Measurements from ENCODE around the gene LCA5L. TPM values are rescaled to one million over a fixed set of nuclear protein-coding genes. Genes with fewer than 3 reads are reported as not detected.

The LCA5L gene
- total and polyA plus RNA-seq, 7 experiments from 2014 or later: 0.24 TPM; not detected in 6

DNA sequence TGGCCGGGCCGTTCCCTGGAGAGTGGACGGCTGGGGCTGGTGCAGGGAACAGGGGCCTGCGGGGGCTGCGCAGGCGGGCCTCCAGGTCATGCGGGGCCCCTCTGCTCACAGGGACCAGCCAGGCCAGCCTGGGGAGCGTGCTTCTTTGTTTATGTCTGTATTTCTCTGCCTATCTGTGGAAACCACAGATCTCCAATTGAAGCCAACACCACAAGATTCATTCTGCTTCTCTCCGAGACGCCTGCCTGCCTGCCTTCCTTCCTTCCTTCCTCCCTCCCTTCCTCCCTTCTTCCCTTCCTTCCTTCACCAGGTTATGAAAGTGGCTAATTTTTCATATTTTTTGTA, 56.8 kb downstream of the LCA5L start:
- Mint-ChIP-seq H3K9me3 (no peaks in the 10 kb centered on the region), H3K27me3 (no peaks in the 10 kb centered on the region), H3K36me3 (peaks cover 3 to 26% (median 9%) of the 10 kb centered on the region in 5 donors), H3K27ac (peak overlapping the region; percentile 18 to 93 (median 85)), H3K4me1 (peaks cover 18 to 38% (median 31%) of the 10 kb centered on the region in 7 donors), H3K4me3 (peak overlapping the region; percentile 83 to 91 (median 90))
- no peaks in the 10 kb centered on the region for H3K27me3 ChIP-seq (ENCODE audit: control insufficient read depth in 2 of 2, insufficient read depth in 2 of 2, low read length in 2 of 2)
- DNase-seq: no peak
- H3K4me1 ChIP-seq (ENCODE audit: control insufficient read depth in 2 of 2, insufficient read depth in 2 of 2, low read length in 2 of 2): peaks cover 11 to 15% of the 10 kb centered on the region in 2 donors
- ChIA-PET POLR2A (interaction anchor here (1.5 kb wide), 1 partner anchor 75 kb away, joined by 7 read pairs; the partner anchor contains the start of gene BRWD1), CTCF (no interaction called here)
- peak overlapping the region; percentile 67 for H3K27ac ChIP-seq (ENCODE audit: low read depth, low read length)
- intact Hi-C loops (cut with micrococcal nuclease): loop anchor here (1.0 to 10.0 kb wide), 12 partner anchors 8 to 881 kb away; partner anchors contain the start of genes PSMG1 (in 2 of the 2), BRWD1 (in 1 of the 2), HMGN1 (in 1 of the 2) and LCA5L (in 1 of the 2)
- H3K4me3 ChIP-seq (ENCODE audit: low read length): peak overlapping the region; percentile 51
- no peak for ATAC-seq
- H3K9me3 ChIP-seq (ENCODE audit: control insufficient read depth in 2 of 3, low read length in 3 of 3): no peaks in the 10 kb centered on the region
- H3K36me3 ChIP-seq (ENCODE audit: control insufficient read depth in 2 of 3, insufficient read depth in 3 of 3, low read length in 3 of 3): peaks cover 4 to 22% (median 8%) of the 10 kb centered on the region in 3 experiments

- Mint-ChIP-seq H3K4me3 (peak overlapping the region; percentile 83 to 91 (median 90)), H3K4me1 (peaks cover 18 to 38% (median 31%) of the 10 kb centered on the region in 7 donors), H3K36me3 (peaks cover 3 to 24% (median 9%) of the 10 kb centered on the region in 5 donors), H3K27me3 (no peaks in the 10 kb centered on the region), H3K9me3 (no peaks in the 10 kb centered on the region), H3K27ac (peak overlapping the region; percentile 71 to 94 (median 90))
- POLR2A ChIA-PET: interaction anchor here (1.2 to 1.9 kb wide), 4 partner anchors 15 to 205 kb away, joined by 4 to 22 read pairs (median 14); partner anchors contain the start of genes BRWD1, HMGN1 and PSMG1
- H3K36me3 ChIP-seq (ENCODE audit: control insufficient read depth in 2 of 3, insufficient read depth in 3 of 3, low read length in 3 of 3): peaks cover 0 to 17% (median 8%) of the 10 kb centered on the region in 3 experiments
- DNase-seq: peak; percentile 71 to 93 (median 83)
- H3K27ac ChIP-seq (ENCODE audit: low read depth, low read length): peak overlapping the region; percentile 67
- intact Hi-C loops (cut with micrococcal nuclease): loop anchor here (1.0 to 10.0 kb wide), 12 partner anchors 8 to 881 kb away; partner anchors contain the start of genes PSMG1 (in 2 of the 2), BRWD1 (in 1 of the 2), HMGN1 (in 1 of the 2) and LCA5L (in 1 of the 2)
- no peaks in the 10 kb centered on the region for H3K9me3 ChIP-seq (ENCODE audit: control insufficient read depth in 2 of 3, low read length in 3 of 3)
- CTCF ChIA-PET: interaction anchor here (0.7 to 1.8 kb wide), 6 partner anchors 14 to 103 kb away, joined by 4 to 6 read pairs (median 4); partner anchors contain the start of gene HMGN1
- ATAC-seq: peak; percentile 87
- H3K27me3 ChIP-seq (ENCODE audit: control insufficient read depth in 2 of 2, insufficient read depth in 2 of 2, low read length in 2 of 2): no peaks in the 10 kb centered on the region
- H3K4me1 ChIP-seq (ENCODE audit: control insufficient read depth in 2 of 2, insufficient read depth in 2 of 2, low read length in 2 of 2): peaks cover 11 to 15% of the 10 kb centered on the region in 2 donors
- H3K4me3 ChIP-seq (ENCODE audit: low read length): peak overlapping the region; percentile 51
These were observed 57.4 kb downstream of the LCA5L start for GRCh38 chr21:39388038-39388810.

DNA sequence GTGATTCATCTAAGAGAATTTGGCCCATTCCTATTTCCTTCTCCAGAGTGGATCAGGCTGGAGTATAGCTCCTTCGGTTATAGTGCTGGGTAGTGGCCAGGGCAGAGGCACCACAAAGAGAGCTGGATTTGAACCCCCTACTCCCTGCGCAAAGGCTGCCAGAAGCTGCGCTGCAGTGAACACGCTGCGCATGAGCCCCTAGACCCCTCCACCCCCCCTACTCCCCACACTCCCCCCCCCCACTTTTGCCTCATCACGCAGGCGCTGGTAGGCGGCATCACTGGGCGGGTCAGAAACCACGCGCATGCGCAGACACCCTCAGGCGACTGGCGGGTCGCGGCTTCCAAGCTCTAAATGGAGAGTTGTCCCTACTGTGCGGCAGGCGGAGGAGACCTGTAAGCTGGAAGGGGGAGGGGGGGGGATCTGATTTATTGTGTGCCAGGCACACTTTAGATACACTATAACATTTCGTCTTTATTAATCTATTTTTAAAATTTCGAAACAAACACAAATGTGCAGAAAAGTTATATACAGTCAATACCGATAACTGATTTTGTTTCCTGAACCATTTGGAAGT, 58.0 kb downstream of the LCA5L start:
- Mint-ChIP-seq H3K36me3 (peaks cover 0 to 19% (median 4%) of the 10 kb centered on the region in 5 donors), H3K9me3 (no peaks in the 10 kb centered on the region), H3K4me3 (peak overlapping the region; percentile 83 to 91 (median 90)), H3K4me1 (peaks cover 18 to 39% (median 31%) of the 10 kb centered on the region in 7 donors), H3K27ac (peak overlapping the region; percentile 71 to 94 (median 90)), H3K27me3 (no peaks in the 10 kb centered on the region)
- Histone ChIP-seq H3K4me1 (ENCODE audit: control insufficient read depth in 2 of 2, insufficient read depth in 2 of 2, low read length in 2 of 2) (peaks cover 11 to 15% of the 10 kb centered on the region in 2 donors), H3K36me3 (ENCODE audit: control insufficient read depth in 2 of 3, insufficient read depth in 3 of 3, low read length in 3 of 3) (peaks cover 0 to 10% (median 4%) of the 10 kb centered on the region in 3 experiments), H3K27ac (ENCODE audit: low read depth, low read length) (peak overlapping the region; percentile 69), H3K4me3 (ENCODE audit: low read length) (peak overlapping the region; percentile 51), H3K27me3 (ENCODE audit: control insufficient read depth in 2 of 2, insufficient read depth in 2 of 2, low read length in 2 of 2) (no peaks in the 10 kb centered on the region), H3K9me3 (ENCODE audit: control insufficient read depth in 2 of 3, low read length in 3 of 3) (no peaks in the 10 kb centered on the region)
- intact Hi-C loops (cut with micrococcal nuclease): loop anchor here (1.0 to 10.0 kb wide), 13 partner anchors 7 to 880 kb away; partner anchors contain the start of genes HMGN1 (in 2 of the 2), PSMG1 (in 2 of the 2), BRWD1 (in 1 of the 2) and LCA5L (in 1 of the 2)
- ChIA-PET POLR2A (interaction anchor here (0.7 to 1.9 kb wide), 5 partner anchors 14 to 204 kb away, joined by 3 to 22 read pairs (median 7); partner anchors contain the start of genes BRWD1, HMGN1 and PSMG1), CTCF (interaction anchor here (0.7 to 1.8 kb wide), 8 partner anchors 14 to 207 kb away, joined by 3 to 6 read pairs (median 4); partner anchors contain the start of gene HMGN1)
- ATAC-seq (peak; percentile 74), DNase-seq (peak; percentile 86 to 92 (median 88))

DNA sequence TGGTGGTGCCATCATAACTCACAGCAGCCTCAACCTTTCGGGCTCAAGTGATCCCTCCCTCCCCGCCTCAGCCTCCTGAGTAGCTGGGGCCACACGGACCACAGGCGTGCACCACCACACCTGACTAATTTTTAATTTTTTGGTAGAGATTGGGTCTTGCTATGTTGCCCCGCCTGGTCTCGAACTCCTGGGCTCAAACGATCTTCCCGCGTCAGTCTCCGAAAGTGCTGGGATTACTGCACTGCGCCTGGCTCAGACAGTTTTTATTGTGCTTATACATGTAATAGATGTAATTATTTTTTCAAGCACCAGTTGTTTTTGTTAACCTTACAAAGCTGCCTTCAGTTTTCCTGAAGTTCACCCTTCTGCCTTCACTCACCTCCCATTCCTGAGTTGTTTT, 58.7 kb downstream of the LCA5L start:
- Mint-ChIP-seq H3K9me3 (peaks cover 0 to 1% (median 0%) of the 10 kb centered on the region in 11 donors), H3K4me3 (peak overlapping the region in 9 of 10 donors; percentile 15 to 91 (median 88)), H3K27ac (peak overlapping the region; percentile 71 to 94 (median 88)), H3K36me3 (peaks cover 0 to 14% (median 4%) of the 10 kb centered on the region in 5 donors), H3K4me1 (peaks cover 18 to 45% (median 37%) of the 10 kb centered on the region in 7 donors), H3K27me3 (no peaks in the 10 kb centered on the region)
- H3K36me3 ChIP-seq (ENCODE audit: control insufficient read depth in 2 of 3, insufficient read depth in 3 of 3, low read length in 3 of 3): peaks cover 0 to 4% (median 1%) of the 10 kb centered on the region in 3 experiments
- no peak overlapping the region for H3K4me3 ChIP-seq (ENCODE audit: low read length)
- peak overlapping the region; percentile 69 for H3K27ac ChIP-seq (ENCODE audit: low read depth, low read length)
- H3K9me3 ChIP-seq (ENCODE audit: control insufficient read depth in 2 of 3, low read length in 3 of 3): no peaks in the 10 kb centered on the region
- DNase-seq: no peak
- H3K4me1 ChIP-seq (ENCODE audit: control insufficient read depth in 2 of 2, insufficient read depth in 2 of 2, low read length in 2 of 2): peaks cover 11 to 15% of the 10 kb centered on the region in 2 donors
- ChIA-PET CTCF (interaction anchor here (0.9 to 1.8 kb wide), 5 partner anchors 13 to 206 kb away, joined by 3 to 6 read pairs (median 4); no protein-coding TSS in a partner anchor), POLR2A (interaction anchor here (1.2 to 1.9 kb wide), 5 partner anchors 14 to 203 kb away, joined by 3 to 22 read pairs (median 7); partner anchors contain the start of genes BRWD1, HMGN1 and PSMG1)
- intact Hi-C loops (cut with micrococcal nuclease): loop anchor here (1.0 to 10.0 kb wide), 5 partner anchors 38 to 880 kb away; partner anchors contain the start of gene HMGN1 (in 1 of the 2)
- ATAC-seq: no peak
- no peaks in the 10 kb centered on the region for H3K27me3 ChIP-seq (ENCODE audit: control insufficient read depth in 2 of 2, insufficient read depth in 2 of 2, low read length in 2 of 2)

GRCh38 chr21:39386194-39386593, 59.4 kb downstream of the LCA5L start:
- Histone ChIP-seq H3K27me3 (ENCODE audit: control insufficient read depth in 2 of 2, insufficient read depth in 2 of 2, low read length in 2 of 2) (no peaks in the 10 kb centered on the region), H3K9me3 (ENCODE audit: control insufficient read depth in 2 of 3, low read length in 3 of 3) (no peaks in the 10 kb centered on the region), H3K27ac (ENCODE audit: low read depth, low read length) (peak overlapping the region; percentile 53), H3K36me3 (ENCODE audit: control insufficient read depth in 2 of 3, insufficient read depth in 3 of 3, low read length in 3 of 3) (no peaks in the 10 kb centered on the region), H3K4me1 (ENCODE audit: control insufficient read depth in 2 of 2, insufficient read depth in 2 of 2, low read length in 2 of 2) (peaks cover 13 to 18% of the 10 kb centered on the region in 2 donors), H3K4me3 (ENCODE audit: low read length) (peak overlapping the region; percentile 24)
- POLR2A ChIA-PET: interaction anchor here (1.1 to 1.9 kb wide), 4 partner anchors 27 to 81 kb away, joined by 3 to 20 read pairs (median 4); partner anchors contain the start of gene HMGN1
- Mint-ChIP-seq H3K27ac (peak overlapping the region in 8 of 9 donors; percentile 31 to 87 (median 56)), H3K9me3 (peaks cover 0 to 1% (median 0%) of the 10 kb centered on the region in 11 donors), H3K4me3 (peak overlapping the region; percentile 16 to 83 (median 70)), H3K27me3 (no peaks in the 10 kb centered on the region), H3K36me3 (peaks cover 0 to 7% (median 1%) of the 10 kb centered on the region in 5 donors), H3K4me1 (peaks cover 21 to 50% (median 43%) of the 10 kb centered on the region in 7 donors)
- DNase-seq: peak in 2 of 9 donors; percentile 23 to 24
- ATAC-seq: no peak
- CTCF ChIA-PET: interaction anchor here (0.9 to 1.8 kb wide), 3 partner anchors 12 to 205 kb away, joined by 3 to 4 read pairs (median 3); no protein-coding TSS in a partner anchor
- intact Hi-C loops (cut with micrococcal nuclease): loop anchor here (2.0 to 10.0 kb wide), 4 partner anchors 129 to 879 kb away; no protein-coding TSS in a partner anchor
